ENCODE measurements around the gene SCYL1.

The SCYL1 gene

DNA sequence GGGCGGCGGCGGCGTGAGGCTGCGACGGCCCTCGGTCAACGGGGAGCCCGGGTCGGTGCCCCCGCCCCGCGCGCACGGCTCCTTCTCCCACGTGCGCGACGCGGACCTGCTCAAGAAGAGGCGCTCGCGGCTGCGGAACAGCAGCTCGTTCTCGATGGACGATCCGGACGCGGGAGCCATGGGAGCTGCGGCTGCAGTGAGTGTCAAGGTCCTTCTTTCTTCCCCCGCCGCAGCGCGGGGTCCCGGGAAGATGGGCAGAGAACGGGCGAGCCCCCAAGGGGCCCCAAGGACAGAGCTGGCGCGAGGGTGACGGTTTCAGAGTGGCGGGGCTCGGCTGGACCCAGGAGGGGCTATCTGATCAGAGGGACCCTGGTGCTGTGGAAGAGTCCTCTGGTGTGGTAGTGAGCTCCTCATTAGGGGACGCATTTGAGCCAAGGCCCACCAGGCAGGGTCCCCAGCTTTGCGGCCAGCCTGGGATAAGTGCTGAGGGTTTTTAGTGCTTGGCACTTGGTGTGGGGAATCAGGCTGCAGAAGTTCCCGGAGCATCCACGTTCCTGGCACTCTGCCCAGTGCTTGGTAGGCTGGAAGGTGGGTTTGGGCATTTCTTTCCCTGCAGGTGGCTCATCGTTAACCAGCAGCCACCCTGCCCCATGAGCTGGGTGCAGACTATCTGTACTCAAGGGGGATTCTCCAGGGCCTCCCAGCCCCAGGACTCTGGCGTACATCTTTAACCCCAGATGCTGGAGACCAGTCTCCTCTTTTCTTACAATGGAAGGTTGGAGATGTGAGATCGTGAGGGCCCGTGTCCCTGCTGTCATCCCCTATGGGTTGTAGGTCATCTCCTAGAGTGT, 60.7 kb downstream of the SCYL1 start:
- TF ChIP-seq CTCF (IDR thresholded peaks at IDR 0.05; ENCODE audit: control extremely low read depth, extremely low read depth, low read depth, missing control alignments): no peak
- ChIA-PET CTCF (interaction anchor here (1.4 to 22.1 kb wide), 5 partner anchors 9 to 195 kb away, joined by 4 to 351 read pairs (median 58); partner anchors contain the start of genes AP5B1, EHBP1L1, FAM89B and KCNK7), POLR2A (interaction anchor here (1.0 kb wide), 1 partner anchor 9 kb away, joined by 5 read pairs; the partner anchor contains the start of gene EHBP1L1)
- DNase-seq (ENCODE audit: extremely low spot score): no peak

DNA sequence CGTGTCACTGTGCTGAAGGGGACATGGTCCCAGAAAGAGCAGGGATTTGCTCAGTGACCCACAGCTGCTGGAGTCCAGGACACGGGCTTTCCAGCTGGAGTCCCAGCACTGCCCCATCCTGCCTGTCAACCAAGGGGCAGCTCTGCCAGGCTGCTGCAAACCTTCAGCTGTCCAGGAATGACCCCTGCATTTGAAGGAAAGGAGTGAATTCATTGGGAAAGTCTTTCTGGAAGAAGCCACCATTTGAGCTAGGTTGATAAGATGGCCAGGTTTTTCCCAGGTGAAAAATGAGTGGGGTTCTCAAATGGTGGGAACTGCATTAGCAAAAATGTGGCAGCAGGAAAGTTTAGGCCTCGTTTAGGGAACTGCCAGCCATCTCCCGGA, 61.4 kb downstream of the SCYL1 start:
- no peak for TF ChIP-seq CTCF (IDR thresholded peaks at IDR 0.05; ENCODE audit: control extremely low read depth, extremely low read depth, low read depth, missing control alignments)
- ChIA-PET CTCF (interaction anchor here (1.0 to 22.1 kb wide), 6 partner anchors 10 to 572 kb away, joined by 3 to 351 read pairs (median 56); partner anchors contain the start of genes AP5B1, ARL2, EHBP1L1 and FAM89B), POLR2A (interaction anchor here (1.0 kb wide), 1 partner anchor 10 kb away, joined by 5 read pairs; the partner anchor contains the start of gene EHBP1L1)
- no peak for DNase-seq (ENCODE audit: extremely low spot score)

- ChIA-PET CTCF (interaction anchor here (1.0 to 22.1 kb wide), 7 partner anchors 10 to 572 kb away, joined by 3 to 351 read pairs (median 54); partner anchors contain the start of genes AP5B1, ARL2, EHBP1L1 and FAM89B), POLR2A (interaction anchor here (1.0 kb wide), 1 partner anchor 11 kb away, joined by 5 read pairs; the partner anchor contains the start of gene EHBP1L1)
- no peak for TF ChIP-seq CTCF (IDR thresholded peaks at IDR 0.05; ENCODE audit: control extremely low read depth, extremely low read depth, low read depth, missing control alignments)
- DNase-seq (ENCODE audit: extremely low spot score): no peak
Measured at GRCh38 chr11:65586676-65587075, 61.8 kb downstream of the SCYL1 start.

Measured in GM10248 (cell line).